RWPE2 (cell line): Measurements from ENCODE around the gene ADAMTSL4.

ENCODE experiments used
- ATAC-seq: fragments of 200-7000 bp; cut with Tn5 transposase; 3 replicates; pipeline ENCODE4 v1.9.1; 2021; ENCODE audit warnings: low read depth
- DNase-seq: peaks from one replicate; pipeline ENCODE4 v3.0.0-alpha.2; 2020; ENCODE audit warnings: low spot score
- H3K27ac ChIP-seq: fragments of 450-650 bp; 2 replicates; pipeline ENCODE4 v1.5.1; 2017; ENCODE audit warnings: mild to moderate bottlenecking; ENCODE audit not compliant: poor library complexity, severe bottlenecking
- H3K27me3 ChIP-seq: fragments of 250-450 bp; sonication (Bioruptor Pico); 2 replicates; pipeline ENCODE4 v1.5.1; 2021; ENCODE audit warnings: mild to moderate bottlenecking, moderate library complexity; ENCODE audit not compliant: insufficient read depth, poor library complexity, severe bottlenecking
- H3K36me3 ChIP-seq: fragments of 250-450 bp; sonication (Bioruptor Pico); 2 replicates; pipeline ENCODE4 v1.5.1; 2020; ENCODE audit warnings: low read depth, mild to moderate bottlenecking, moderate library complexity
- H3K4me1 ChIP-seq: fragments of 250-450 bp; sonication (Bioruptor Pico); 2 replicates; pipeline ENCODE4 v1.5.1; 2021; ENCODE audit warnings: mild to moderate bottlenecking, moderate library complexity; ENCODE audit not compliant: insufficient read depth, poor library complexity, severe bottlenecking
- H3K4me3 ChIP-seq: fragments of 250-450 bp; sonication (Bioruptor Pico); 2 replicates; pipeline ENCODE4 v1.5.1; 2021; ENCODE audit warnings: mild to moderate bottlenecking, moderate library complexity; ENCODE audit not compliant: severe bottlenecking
- H3K9me3 ChIP-seq: fragments of 250-450 bp; sonication (Bioruptor Pico); 2 replicates; pipeline ENCODE4 v1.5.1; 2021; ENCODE audit warnings: mild to moderate bottlenecking, moderate library complexity; ENCODE audit not compliant: severe bottlenecking
- CTCF ChIP-seq: fragments of 450-650 bp; IDR thresholded peaks from one replicate; pipeline ENCODE4 v1.5.1; 2017; ENCODE audit warnings: mild to moderate bottlenecking, moderate library complexity; ENCODE audit not compliant: poor library complexity, severe bottlenecking

Gene ADAMTSL4

GRCh38 chr1:150546294-150546937 lies 2.8 kb upstream of the ADAMTSL4 start:
- no peak for TF ChIP-seq CTCF
- Histone ChIP-seq H3K9me3 (no peaks in the 10 kb centered on the region), H3K4me3 (no peak overlapping the region)

DNA sequence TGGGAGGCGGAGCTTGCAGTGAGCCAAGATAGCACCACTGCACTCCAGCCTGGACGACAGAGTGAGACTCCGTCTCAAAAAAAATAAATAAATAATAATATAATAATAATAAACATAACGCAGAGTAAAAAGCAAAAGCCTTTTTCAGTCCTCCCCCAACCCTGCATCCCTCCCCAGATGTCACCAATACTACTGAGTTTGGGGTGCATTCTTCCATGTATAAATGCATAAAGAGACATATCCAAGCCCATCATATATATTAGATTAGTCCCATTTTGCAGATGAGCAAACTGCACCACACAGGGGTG lies 930 bp upstream of the ADAMTSL4 start:
- no peaks in the 10 kb centered on the region for H3K9me3 ChIP-seq
- H3K4me3 ChIP-seq = peak overlapping the region; percentile 61
- no peak for DNase-seq
- no peak for TF ChIP-seq CTCF
- peaks cover 19% of the 10 kb centered on the region for H3K4me1 ChIP-seq
- no peaks in the 10 kb centered on the region; the same call in 1 of the 2 replicates for H3K36me3 ChIP-seq
- H3K27me3 ChIP-seq = no peaks in the 10 kb centered on the region
- peak overlapping the region; percentile 70 for H3K27ac ChIP-seq
- ATAC-seq = no peak

More at GRCh38 chr1:150546294-150546937, 2.8 kb upstream of the ADAMTSL4 start:
- ATAC-seq (no peak), DNase-seq (no peak)
- no peak overlapping the region for H3K27ac ChIP-seq
- no peaks in the 10 kb centered on the region for H3K36me3 ChIP-seq
- H3K27me3 ChIP-seq = no peaks in the 10 kb centered on the region
- peaks cover 6% of the 10 kb centered on the region for H3K4me1 ChIP-seq

DNA sequence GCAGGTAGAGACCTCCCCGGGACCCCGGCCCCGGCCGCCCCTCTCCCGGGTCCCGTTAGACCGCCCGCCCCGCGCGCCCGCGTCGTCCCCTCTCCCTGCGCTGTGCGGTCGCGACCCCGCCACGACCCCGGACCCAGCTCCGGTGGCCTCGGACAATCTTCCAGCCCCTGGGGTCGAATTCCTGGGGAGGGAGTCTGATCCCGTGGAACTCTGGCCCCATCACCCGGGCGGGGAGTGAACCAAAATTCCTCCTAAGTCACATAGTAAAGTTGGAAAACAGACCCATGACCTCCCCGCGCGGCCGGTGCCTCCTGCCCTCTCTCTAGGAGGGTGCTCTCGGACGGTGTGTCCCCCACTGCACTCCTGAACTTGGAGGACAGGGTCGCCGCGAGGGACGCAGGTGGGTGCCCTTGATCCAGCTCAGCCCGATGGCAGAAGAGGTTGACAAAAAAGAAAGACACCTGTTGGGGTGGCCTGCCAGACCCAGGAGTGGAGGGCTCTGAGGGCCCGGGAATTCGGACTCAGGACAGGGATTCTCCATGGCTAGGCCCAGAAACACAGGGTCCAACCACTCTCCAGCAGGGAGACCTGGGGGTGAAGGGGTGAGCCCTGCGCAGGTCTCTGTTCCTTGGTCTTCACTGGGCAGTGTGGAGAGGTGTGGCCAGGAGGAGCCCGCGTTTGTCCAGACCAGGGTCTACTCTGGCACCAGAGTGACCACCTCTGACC lies 451 bp downstream of the ADAMTSL4 start:
- ATAC-seq = 0 out of 3 replicates have a peak, but pooled peaks have one; percentile 1
- Histone ChIP-seq H3K27me3 (no peaks in the 10 kb centered on the region), H3K4me3 (peak overlapping the region; percentile 61), H3K27ac (peak overlapping the region; percentile 70), H3K36me3 (no peaks in the 10 kb centered on the region; the same call in 1 of the 2 replicates), H3K9me3 (no peaks in the 10 kb centered on the region), H3K4me1 (peaks cover 19% of the 10 kb centered on the region)
- DNase-seq = no peak
- no peak for TF ChIP-seq CTCF

DNA sequence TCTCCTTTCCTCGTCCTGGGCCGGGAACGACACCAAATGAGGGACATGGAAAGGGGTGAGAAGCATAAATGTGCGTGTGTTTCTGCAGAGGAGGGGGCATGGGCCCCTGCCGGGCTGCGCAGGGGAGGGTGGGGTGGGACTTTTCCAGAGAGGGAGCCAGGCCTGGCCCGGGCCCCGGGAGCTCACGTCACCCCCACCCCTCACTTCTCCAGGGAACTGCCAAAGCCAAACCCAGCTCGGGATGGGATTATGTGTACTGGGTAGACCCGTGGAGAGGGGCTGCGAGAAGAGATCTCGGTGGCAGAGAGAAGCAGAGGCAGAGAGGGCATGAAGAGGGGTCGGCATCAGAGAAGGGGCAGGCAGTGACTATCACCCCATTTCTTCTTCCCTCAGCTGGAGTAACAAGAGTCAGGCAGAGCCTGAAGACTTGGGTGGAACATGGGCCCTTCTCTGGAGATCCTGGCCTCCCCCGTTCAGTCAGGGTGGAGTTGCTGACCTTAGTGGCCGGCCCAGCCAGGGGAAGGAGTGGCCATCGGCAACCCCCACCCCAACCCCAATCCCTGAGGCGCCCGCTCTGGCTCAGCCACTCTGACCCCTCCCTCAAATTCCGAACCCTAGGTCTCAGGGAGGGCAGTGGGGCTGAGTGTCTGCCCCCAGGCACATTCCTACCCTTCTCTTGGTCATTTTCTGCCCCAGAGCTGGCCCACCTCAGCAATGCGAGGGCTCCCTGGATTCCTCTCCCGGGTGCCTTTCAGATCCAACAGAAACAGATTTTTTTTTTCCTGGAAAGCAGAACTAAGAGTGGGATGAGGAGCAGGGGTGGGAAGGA lies 1.2 kb downstream of the ADAMTSL4 start:
- H3K27ac ChIP-seq = peak overlapping the region; percentile 70
- no peak for DNase-seq
- TF ChIP-seq CTCF = no peak
- H3K4me3 ChIP-seq = peak overlapping the region; percentile 61
- peaks cover 3% of the 10 kb centered on the region; the same call in 1 of the 2 replicates for H3K36me3 ChIP-seq
- H3K27me3 ChIP-seq = no peaks in the 10 kb centered on the region
- peaks cover 19% of the 10 kb centered on the region for H3K4me1 ChIP-seq
- H3K9me3 ChIP-seq = no peaks in the 10 kb centered on the region
- ATAC-seq = no peak
